Spleen (tissue), 11 donors: ENCODE measurements around the gene NUB1. TPM values are rescaled to one million over a fixed set of nuclear protein-coding genes. Genes with fewer than 3 reads are reported as not detected.

Experiments used
- DNase-seq: peaks from one replicate; pipeline ENCODE4 v3.0.0-alpha.2; 2020
- H3K27ac ChIP-seq, 8 donors: fragments of 200-600 bp; sonication (generic) in 7 of 8; 1 replicate in 4 of 8; 2 replicates in 4 of 8; pipeline versions ENCODE4 v1.5.0 to v1.8.0; 2016 to 2021; ENCODE audit warnings: inconsistent platforms in 4 of 8, mild to moderate bottlenecking in 4 of 8, moderate library complexity in 1 of 8
- H3K27me3 ChIP-seq, 7 donors: fragments of 200-600 bp; sonication (generic) in 6 of 7; replicated peaks in 1 of 7; 1 replicate in 4 of 7; 2 replicates in 3 of 7; pipeline versions ENCODE4 v1.5.0 to v1.8.0; 2016 to 2021; ENCODE audit warnings: inconsistent platforms in 3 of 7, mild to moderate bottlenecking in 1 of 7
- H3K36me3 ChIP-seq, 6 donors: fragments of 200-600 bp; sonication (generic) in 5 of 6; 1 replicate in 4 of 6; 2 replicates in 2 of 6; pipeline versions ENCODE4 v1.5.0 to v1.8.0; 2016 to 2021; ENCODE audit warnings: inconsistent platforms in 2 of 6
- H3K4me1 ChIP-seq, 6 donors: fragments of 200-600 bp; sonication (generic) in 5 of 6; 1 replicate in 3 of 6; 2 replicates in 3 of 6; pipeline versions ENCODE4 v1.5.0 to v1.8.0; 2016 to 2021; ENCODE audit warnings: inconsistent platforms in 3 of 6
- H3K4me3 ChIP-seq, 8 donors: fragments of 200-600 bp; sonication (generic) in 7 of 8; 1 replicate in 4 of 8; 2 replicates in 4 of 8; pipeline versions ENCODE4 v1.5.0 to v1.8.0; 2016 to 2021; ENCODE audit warnings: inconsistent platforms in 4 of 8, mild to moderate bottlenecking in 4 of 8, moderate library complexity in 2 of 8
- H3K9me3 ChIP-seq, 8 donors: fragments of 200-600 bp; sonication (generic) in 7 of 8; 1 replicate in 4 of 8; 2 replicates in 4 of 8; pipeline versions ENCODE4 v1.5.0 to v1.8.0; 2016 to 2021; ENCODE audit warnings: inconsistent platforms in 4 of 8
- POLR2A ChIP-seq, 3 donors: fragments of 450-650 bp; IDR thresholded peaks; one replicate each; pipeline ENCODE4 v1.5.1; 2017; ENCODE audit warnings: antibody characterized with exemption in 3 of 3, mild to moderate bottlenecking in 1 of 3
- POLR2AphosphoS5 ChIP-seq, 3 donors: sonication (generic); formaldehyde crosslinking; IDR thresholded peaks; one replicate each; pipeline ENCODE4 v1.5.1; 2017; ENCODE audit warnings: antibody characterized with exemption in 3 of 3
- WGBS, 5 donors: extraction: QIAGEN DNeasy Blood & Tissue Kit in 3 of 5; methylation state at CpG; one replicate each; pipeline versions ENCODE4 v1.1.5 to v1.1.7; 2013 to 2018; 5-methylcytosine and 5-hydroxymethylcytosine counted together
- intact Hi-C: fragments of 100-400 bp; cut with DNase I; formaldehyde crosslinking; loops from one replicate; pipeline ENCODE4 v1.15.0; 2023; ENCODE audit warnings: low total_unique reads
- polyA plus RNA-seq, 3 donors: library from polyadenylated mRNA; stranded (reverse); fragments of 200-250 nt; gene quantifications; one replicate each; pipeline ENCODE4 v1.2.1, GENCODE V29; 2013
- total RNA-seq, 7 donors: library from RNA; depleted of rRNA in 3 of 7; stranded (reverse); fragments of >200 nt in 3 of 7; fragmentation: NEBNext Ultra II Directional in 4 of 7; extraction: Animal tissue kit (Norgen Biotek cat#: 25700) in 4 of 7; gene quantifications; one replicate each; pipeline versions ENCODE4 v1.1.0 to v1.2.1, GENCODE V29; 2016 to 2021
- TF ChIP-seq, protein P1 (sequence below), 11 experiments: fragments of 200-600 bp in 7 of 11; fragments of 450-650 bp in 4 of 11; sonication (generic) in 4 of 11; IDR thresholded peaks in 8 of 11; conservative IDR thresholded peaks in 3 of 11; 1 replicate in 7 of 11; 2 replicates in 4 of 11; pipeline versions ENCODE4 v1.4.0 to v1.8.0; 2016 to 2021; ENCODE audit warnings: antibody characterized with exemption in 11 of 11, inconsistent platforms in 4 of 11, mild to moderate bottlenecking in 1 of 11
- donor health status: healthy with polysubstance abuse.
- donor health status: DM: no; HTN: no; CAD: no; lungs with moderate emphysema.
- donor health status: DM: no; HTN: no; CAD: no.
- donor health status: Bipolar disorder and iron deficiency.
- donor health status: healthy.
- donor health status: DM: no; HTN: no; CAD: no.
- donor health status: DM: yes; HTN: yes; CAD: no.

Gene NUB1
- total and polyA plus RNA-seq, 10 donors, result 25.2 to 80.9 (median 64.5) TPM

GRCh38 chr7:151298765-151299164 lies 42.8 kb upstream of the NUB1 start:
- Histone ChIP-seq H3K27me3 (peaks cover 4 to 40% (median 15%) of the 10 kb centered on the region in 7 donors), H3K9me3 (peaks cover 0 to 17% (median 12%) of the 10 kb centered on the region in 8 donors), H3K27ac (no peak overlapping the region), H3K4me1 (peaks cover 6 to 8% (median 8%) of the 10 kb centered on the region in 6 donors), H3K4me3 (no peak overlapping the region), H3K36me3 (no peaks in the 10 kb centered on the region)
- WGBS, 5 donors, result 32 to 37% (median 36%) methylated on average over 5 of the region's 5 CpGs
- TF ChIP-seq POLR2AphosphoS5 (IDR thresholded peaks at IDR 0.05), result no peak
- TF ChIP-seq, protein P1, sequence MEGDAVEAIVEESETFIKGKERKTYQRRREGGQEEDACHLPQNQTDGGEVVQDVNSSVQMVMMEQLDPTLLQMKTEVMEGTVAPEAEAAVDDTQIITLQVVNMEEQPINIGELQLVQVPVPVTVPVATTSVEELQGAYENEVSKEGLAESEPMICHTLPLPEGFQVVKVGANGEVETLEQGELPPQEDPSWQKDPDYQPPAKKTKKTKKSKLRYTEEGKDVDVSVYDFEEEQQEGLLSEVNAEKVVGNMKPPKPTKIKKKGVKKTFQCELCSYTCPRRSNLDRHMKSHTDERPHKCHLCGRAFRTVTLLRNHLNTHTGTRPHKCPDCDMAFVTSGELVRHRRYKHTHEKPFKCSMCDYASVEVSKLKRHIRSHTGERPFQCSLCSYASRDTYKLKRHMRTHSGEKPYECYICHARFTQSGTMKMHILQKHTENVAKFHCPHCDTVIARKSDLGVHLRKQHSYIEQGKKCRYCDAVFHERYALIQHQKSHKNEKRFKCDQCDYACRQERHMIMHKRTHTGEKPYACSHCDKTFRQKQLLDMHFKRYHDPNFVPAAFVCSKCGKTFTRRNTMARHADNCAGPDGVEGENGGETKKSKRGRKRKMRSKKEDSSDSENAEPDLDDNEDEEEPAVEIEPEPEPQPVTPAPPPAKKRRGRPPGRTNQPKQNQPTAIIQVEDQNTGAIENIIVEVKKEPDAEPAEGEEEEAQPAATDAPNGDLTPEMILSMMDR (IDR thresholded peaks at IDR 0.05 in 8 of 11, conservative IDR thresholded peaks at IDR 0.05 in 3 of 11), result no peak
- TF ChIP-seq POLR2A (IDR thresholded peaks at IDR 0.05), result no peak
- no peak for DNase-seq
- intact Hi-C loops, result no loop called here

GRCh38 chr7:151299530-151299929 lies 42.1 kb upstream of the NUB1 start:
- Histone ChIP-seq H3K4me1 (peaks cover 7 to 16% (median 10%) of the 10 kb centered on the region in 6 donors), H3K4me3 (no peak overlapping the region), H3K36me3 (no peaks in the 10 kb centered on the region), H3K27me3 (peaks cover 5 to 48% (median 23%) of the 10 kb centered on the region in 7 donors), H3K27ac (no peak overlapping the region), H3K9me3 (peaks cover 0 to 17% (median 12%) of the 10 kb centered on the region in 8 donors)
- TF ChIP-seq, protein P1 (IDR thresholded peaks at IDR 0.05 in 8 of 11, conservative IDR thresholded peaks at IDR 0.05 in 3 of 11), result no peak
- TF ChIP-seq POLR2AphosphoS5 (IDR thresholded peaks at IDR 0.05) (no peak), POLR2A (IDR thresholded peaks at IDR 0.05) (no peak)
- DNase-seq, result no peak
- WGBS, 5 donors, result 88 to 97% (median 93%) methylated on average over 6 of the region's 6 CpGs
- intact Hi-C loops, result no loop called here

DNA sequence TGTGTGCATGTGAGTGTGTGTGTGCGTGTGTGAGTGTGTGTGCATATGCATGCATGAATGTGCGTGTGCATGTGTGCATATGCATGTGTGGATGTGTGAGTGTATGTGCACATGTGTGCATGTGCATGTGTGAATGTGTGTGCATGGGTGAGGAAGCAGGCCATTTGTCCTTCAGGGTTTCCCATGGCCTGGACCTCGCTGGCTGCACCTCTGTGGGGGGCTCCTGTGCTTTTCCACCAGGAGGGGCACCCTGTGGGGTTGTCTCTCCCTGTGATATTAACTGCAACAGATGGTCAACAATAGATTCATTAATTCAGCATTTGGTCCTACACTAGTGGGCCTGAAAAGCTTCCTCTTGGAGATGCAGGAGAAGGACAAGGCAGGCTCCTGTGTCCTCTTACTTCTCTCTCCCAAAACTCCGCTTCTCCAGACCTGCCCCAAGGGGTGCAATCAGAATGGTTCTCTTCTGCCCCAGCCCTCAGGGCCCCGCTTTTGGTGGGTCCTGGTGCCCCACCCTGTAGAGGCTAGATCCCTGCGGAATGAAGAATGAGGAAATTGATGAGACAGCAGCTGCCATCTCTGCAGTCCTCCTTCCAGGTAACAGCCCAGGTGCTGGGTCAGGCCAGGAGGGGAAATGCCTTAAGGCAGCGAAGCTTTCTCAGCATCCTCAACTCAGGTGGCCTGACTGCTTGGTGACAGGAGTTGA lies 41.5 kb upstream of the NUB1 start:
- no peak overlapping the region for H3K4me3 ChIP-seq
- H3K27me3 ChIP-seq, result peaks cover 5 to 53% (median 23%) of the 10 kb centered on the region in 7 donors
- no peaks in the 10 kb centered on the region for H3K36me3 ChIP-seq
- H3K27ac ChIP-seq, result no peak overlapping the region
- H3K9me3 ChIP-seq, result peaks cover 0 to 17% (median 12%) of the 10 kb centered on the region in 8 donors
- TF ChIP-seq POLR2A (IDR thresholded peaks at IDR 0.05) (no peak), POLR2AphosphoS5 (IDR thresholded peaks at IDR 0.05) (no peak)
- TF ChIP-seq, protein P1 (IDR thresholded peaks at IDR 0.05 in 8 of 11, conservative IDR thresholded peaks at IDR 0.05 in 3 of 11), result no peak
- intact Hi-C loops, result loop anchor here (10.0 kb wide), 2 partner anchors 55 to 175 kb away; partner anchors contain the start of gene SMARCD3
- DNase-seq, result no peak
- 85 to 93% (median 88%) methylated on average over 6 to 7 of the region's 7 CpGs for WGBS, 5 donors
- peaks cover 7 to 21% (median 10%) of the 10 kb centered on the region in 6 donors for H3K4me1 ChIP-seq
